ENCODE measurements around the gene FAM13A.

Gene FAM13A

DNA sequence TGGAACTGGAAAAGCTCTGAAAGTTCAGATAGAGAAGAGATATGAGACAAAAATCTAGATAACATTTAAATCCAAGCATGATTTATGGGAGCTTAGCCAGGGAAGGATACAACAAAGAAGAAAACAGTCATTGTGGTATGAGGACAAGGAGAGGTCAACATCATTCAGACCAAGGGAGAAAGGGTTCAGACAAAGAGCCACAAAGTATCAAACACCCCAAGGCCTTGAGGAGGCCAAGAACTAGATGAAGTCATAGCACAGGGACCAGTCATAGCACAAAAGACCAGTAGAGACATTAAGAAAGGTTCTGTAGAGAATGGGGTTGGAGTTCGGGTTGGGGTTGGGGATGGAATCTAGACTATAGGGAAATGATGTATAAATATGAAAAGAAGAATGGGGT lies 282.0 kb downstream of the FAM13A start:
- in situ Hi-C loops (cut with MboI; ENCODE audit: low sequenced_read_pairs, unreplicated experiment): no loop called here
- DNase-seq (ENCODE audit: low spot score): no peak

DNA sequence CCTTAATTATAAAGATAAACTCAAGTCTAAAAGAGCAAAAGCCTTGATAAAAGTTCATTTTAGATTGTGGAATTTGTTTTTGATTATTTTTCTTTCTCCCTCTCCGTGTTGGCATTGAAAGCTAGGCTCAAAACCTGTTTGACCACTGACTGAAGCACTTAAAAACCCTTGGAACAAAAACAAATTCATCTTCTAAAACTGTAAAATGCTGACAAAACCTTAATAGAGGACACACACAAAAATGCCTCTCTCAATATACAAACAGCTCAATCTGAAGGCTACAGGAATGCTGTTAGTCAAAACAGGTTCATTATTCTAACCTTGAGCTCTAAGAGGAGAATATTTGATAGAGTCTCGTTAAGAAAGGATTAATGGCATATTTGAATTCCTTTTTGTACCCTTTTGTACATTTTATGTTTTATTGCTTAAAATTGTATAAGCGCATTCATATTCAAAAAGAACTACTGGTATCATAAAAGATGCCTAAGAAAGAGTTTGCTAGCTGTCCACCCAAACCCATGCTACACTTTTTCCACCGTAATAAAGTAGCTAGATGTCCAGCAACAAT lies 285.0 kb downstream of the FAM13A start:
- DNase-seq (ENCODE audit: low spot score): no peak
- in situ Hi-C loops (cut with MboI; ENCODE audit: low sequenced_read_pairs, unreplicated experiment): no loop called here
- TF ChIP-seq, protein P1, sequence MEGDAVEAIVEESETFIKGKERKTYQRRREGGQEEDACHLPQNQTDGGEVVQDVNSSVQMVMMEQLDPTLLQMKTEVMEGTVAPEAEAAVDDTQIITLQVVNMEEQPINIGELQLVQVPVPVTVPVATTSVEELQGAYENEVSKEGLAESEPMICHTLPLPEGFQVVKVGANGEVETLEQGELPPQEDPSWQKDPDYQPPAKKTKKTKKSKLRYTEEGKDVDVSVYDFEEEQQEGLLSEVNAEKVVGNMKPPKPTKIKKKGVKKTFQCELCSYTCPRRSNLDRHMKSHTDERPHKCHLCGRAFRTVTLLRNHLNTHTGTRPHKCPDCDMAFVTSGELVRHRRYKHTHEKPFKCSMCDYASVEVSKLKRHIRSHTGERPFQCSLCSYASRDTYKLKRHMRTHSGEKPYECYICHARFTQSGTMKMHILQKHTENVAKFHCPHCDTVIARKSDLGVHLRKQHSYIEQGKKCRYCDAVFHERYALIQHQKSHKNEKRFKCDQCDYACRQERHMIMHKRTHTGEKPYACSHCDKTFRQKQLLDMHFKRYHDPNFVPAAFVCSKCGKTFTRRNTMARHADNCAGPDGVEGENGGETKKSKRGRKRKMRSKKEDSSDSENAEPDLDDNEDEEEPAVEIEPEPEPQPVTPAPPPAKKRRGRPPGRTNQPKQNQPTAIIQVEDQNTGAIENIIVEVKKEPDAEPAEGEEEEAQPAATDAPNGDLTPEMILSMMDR (IDR thresholded peaks at IDR 0.05; ENCODE audit: borderline replicate concordance, control extremely low read depth, extremely low read depth, insufficient read depth, missing control alignments): no peak

More for the DNA sequence above, 282.0 kb downstream of the FAM13A start:
- TF ChIP-seq, protein P1 (IDR thresholded peaks at IDR 0.05; ENCODE audit: borderline replicate concordance, control extremely low read depth, extremely low read depth, insufficient read depth, missing control alignments): no peak

DNA sequence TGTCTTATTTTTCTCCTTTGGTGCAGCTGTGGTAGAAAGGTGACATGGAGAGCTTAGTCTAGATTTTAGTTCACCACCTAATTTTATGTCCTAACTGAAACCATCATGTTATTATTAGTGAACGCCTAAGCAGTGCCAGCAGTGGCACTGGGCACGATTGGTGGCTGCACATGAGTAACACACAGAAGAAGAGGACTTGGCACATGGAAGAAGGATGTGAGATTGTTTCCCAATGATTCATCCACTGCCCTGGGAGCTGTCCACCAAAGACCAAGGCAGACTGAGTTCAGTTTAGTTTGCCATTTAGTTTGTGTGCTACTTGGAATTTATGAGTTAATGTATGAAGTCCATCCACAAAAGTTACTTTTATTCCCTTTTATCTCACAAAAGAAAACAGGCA lies 291.3 kb downstream of the FAM13A start:
- DNase-seq (ENCODE audit: low spot score): no peak
- TF ChIP-seq, protein P1 (IDR thresholded peaks at IDR 0.05; ENCODE audit: borderline replicate concordance, control extremely low read depth, extremely low read depth, insufficient read depth, missing control alignments): no peak
- in situ Hi-C loops (cut with MboI; ENCODE audit: low sequenced_read_pairs, unreplicated experiment): no loop called here

DNA sequence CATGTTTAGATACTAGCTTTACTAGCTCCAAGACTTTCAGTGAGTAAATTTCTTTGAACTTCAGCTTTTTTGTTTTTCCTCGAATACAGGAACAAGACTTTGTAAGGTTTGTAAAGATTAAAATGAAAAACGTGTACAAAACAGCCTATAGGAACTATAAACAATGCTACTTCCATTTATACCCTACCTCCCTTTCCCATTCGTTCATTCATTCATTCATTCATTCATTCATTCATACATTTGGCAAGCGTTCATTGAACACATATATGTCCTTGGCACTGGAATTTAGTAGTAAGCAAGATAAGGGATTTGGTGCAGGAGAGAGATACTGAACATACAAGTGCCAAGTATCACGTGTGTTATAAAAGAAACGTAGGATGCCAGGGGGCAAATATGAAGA lies 293.9 kb downstream of the FAM13A start:
- DNase-seq (ENCODE audit: low spot score): no peak
- TF ChIP-seq, protein P1 (IDR thresholded peaks at IDR 0.05; ENCODE audit: borderline replicate concordance, control extremely low read depth, extremely low read depth, insufficient read depth, missing control alignments): no peak
- in situ Hi-C loops (cut with MboI; ENCODE audit: low sequenced_read_pairs, unreplicated experiment): no loop called here

DNA sequence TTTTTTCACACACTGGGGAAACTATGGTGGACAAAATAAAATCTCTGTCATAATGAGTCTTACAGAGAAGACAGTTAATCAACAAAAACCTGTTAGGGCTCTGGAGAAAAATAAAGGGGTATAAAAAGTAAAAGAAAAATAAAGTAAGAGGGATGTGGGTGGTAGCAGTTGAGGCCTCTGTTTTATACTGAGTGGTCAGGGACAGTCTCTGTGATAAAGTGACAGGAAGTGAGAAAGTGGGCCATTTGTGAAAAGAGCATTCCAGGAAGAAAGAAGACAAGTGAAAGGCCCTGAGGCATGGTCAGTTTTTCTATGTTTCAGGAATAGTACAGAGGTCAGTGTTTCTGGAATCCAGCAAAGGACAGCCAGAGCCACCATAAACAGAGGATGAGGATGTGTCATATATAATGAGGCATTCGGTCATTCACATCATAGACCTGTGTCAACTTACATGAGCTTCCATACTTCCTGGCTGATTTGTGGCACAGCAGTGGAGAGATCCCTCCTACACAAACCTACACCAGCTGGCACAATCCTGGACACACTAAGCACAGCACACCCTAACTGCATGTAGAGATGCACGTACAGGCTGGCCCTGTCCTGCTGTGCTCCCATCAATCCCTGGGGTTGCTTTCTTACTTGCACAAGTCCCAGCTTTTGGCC lies 295.0 kb downstream of the FAM13A start:
- TF ChIP-seq, protein P1 (IDR thresholded peaks at IDR 0.05; ENCODE audit: borderline replicate concordance, control extremely low read depth, extremely low read depth, insufficient read depth, missing control alignments): no peak
- in situ Hi-C loops (cut with MboI; ENCODE audit: low sequenced_read_pairs, unreplicated experiment): no loop called here
- no peak for DNase-seq (ENCODE audit: low spot score)

DNA sequence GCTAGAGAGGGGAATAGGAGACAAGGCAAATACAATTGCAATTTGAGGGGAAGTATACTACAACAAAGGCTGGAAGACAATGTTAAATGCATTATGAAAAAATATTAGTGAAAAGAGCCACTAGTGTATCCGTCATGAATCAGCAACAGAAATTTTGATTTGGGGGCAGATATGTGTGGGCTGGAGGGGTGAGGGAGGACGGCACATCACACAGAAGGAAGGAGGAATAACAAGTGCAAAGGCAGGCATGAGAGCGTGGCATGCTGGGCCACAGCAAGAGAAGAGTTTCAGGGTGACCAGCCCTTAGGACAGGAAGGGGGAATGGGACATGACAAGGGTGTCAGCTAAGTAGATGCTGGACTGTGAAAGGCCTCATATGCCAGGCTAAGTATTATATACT lies 295.6 kb downstream of the FAM13A start:
- no peak for DNase-seq (ENCODE audit: low spot score)
- TF ChIP-seq, protein P1 (IDR thresholded peaks at IDR 0.05; ENCODE audit: borderline replicate concordance, control extremely low read depth, extremely low read depth, insufficient read depth, missing control alignments): no peak
- in situ Hi-C loops (cut with MboI; ENCODE audit: low sequenced_read_pairs, unreplicated experiment): no loop called here

All from GM13976 (cell line).